ENCODE data around the gene STK38.
A peak's percentile ranks its signal among the peaks of the same experiment; 100 is the strongest.
"Not testable (repeated sequence)": the region's sequence is repeated elsewhere in the genome, so short reads cannot be mapped to it uniquely, and the experiment has no call there.

Gene STK38

GRCh38 chr6:36546920-36547645 is at the start of gene STK38:
Gene STK38, minus strand, starts transcription at chr6:36547479. Its CDS starts 7,277 bp downstream, at chr6:36540202.
- peak; percentile 94 for DNase-seq

GRCh38 chr6:36596356-36596755 is 49.1 kb upstream of the STK38 start:
- DNase-seq, result no peak

GRCh38 chr6:36594816-36595643 is 47.8 kb upstream of the STK38 start:
- no peak for DNase-seq

- DNase-seq, result peak; percentile 99
Observed at GRCh38 chr6:36594029-36594815, 46.9 kb upstream of the STK38 start, which contains the start of gene SRSF3. Gene SRSF3, plus strand, starts transcription at chr6:36594362. Its CDS starts 2,401 bp downstream, at chr6:36596763.

DNA sequence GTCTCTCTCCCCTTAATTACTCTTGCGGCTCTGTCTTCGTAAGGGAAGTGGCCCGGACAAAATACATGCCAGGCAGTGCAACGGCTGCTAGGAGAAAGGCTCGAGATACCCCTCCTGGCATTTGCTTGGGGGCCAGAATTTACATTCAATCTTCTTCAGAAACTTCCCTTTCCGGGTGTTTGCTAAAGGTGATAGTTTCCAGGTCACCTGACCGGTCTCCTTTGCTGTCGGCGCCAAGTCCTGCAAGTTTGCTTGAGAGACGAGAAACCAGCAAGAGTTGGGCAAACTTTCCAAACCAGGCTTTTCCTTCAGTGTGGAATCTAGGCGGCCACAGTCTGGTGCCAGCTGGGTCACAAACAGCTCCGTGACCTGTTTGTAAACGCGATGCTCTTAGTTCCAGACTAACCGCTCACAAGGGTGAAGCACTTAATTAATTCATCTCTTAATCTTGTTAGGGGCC is 46.3 kb upstream of the STK38 start:
- DNase-seq, result peak; percentile 64

DNA sequence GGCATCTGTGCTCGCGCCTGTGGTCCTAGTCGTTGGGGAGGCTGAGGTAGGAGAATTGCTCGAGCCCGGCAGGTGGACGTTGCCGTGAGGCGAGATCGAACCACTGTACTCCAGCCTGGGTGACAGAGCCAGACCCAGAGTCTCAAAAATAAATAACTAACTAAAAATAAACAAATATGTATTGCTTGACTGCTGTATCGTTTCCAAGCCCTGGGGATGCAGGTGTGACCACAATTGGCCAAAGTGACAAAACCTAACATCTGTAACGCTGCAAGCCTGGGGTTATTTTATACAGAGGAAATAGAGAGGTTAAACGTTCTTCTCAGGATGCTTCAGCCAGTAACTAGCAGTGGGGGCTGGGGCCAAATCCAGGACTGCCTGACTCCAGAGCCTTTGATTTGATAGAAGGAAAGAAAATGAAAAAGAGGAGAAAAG is 45.0 kb upstream of the STK38 start:
- DNase-seq, result peak; percentile 34

DNA sequence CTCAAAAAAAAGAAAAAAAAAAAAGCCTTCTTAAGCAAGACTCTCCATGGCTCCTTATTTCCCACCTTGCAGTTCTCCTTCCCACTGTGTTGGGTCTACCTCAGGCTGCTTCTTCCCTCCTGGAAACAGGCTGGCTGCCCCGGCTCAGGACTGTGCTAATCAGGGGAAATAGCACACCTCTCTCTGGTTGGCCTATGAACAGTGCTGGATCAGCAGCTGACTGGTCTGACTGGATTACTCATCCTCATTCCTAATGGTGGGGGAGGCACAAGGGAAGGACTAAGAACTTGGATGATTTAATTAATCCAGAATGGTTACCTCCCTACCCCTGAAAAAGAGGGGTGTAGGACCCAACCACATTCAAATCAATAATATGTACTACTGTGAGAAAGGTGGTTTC is 43.0 kb upstream of the STK38 start:
- DNase-seq, result no peak

DNA sequence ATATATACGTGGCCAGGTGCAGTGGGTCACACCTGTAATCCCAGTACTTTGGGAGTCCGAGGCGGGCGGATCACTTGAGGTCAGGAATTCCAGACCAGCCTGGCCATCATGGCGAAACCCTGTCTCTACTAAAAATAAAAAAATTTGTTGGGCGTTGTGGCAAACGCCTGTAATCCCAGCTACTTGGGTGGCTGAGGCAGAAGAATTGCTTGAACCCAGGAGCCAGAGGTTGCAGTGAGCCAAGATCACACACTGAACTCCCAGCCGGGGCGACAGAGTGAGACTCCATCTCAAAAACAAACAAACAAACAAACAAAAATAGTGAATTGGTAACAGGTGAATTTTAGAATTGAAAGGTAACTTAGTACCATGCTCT is 41.7 kb upstream of the STK38 start:
- not testable (repeated sequence) for DNase-seq

- DNase-seq, result no peak
Observed at GRCh38 chr6:36586606-36587005, 39.3 kb upstream of the STK38 start.

DNA sequence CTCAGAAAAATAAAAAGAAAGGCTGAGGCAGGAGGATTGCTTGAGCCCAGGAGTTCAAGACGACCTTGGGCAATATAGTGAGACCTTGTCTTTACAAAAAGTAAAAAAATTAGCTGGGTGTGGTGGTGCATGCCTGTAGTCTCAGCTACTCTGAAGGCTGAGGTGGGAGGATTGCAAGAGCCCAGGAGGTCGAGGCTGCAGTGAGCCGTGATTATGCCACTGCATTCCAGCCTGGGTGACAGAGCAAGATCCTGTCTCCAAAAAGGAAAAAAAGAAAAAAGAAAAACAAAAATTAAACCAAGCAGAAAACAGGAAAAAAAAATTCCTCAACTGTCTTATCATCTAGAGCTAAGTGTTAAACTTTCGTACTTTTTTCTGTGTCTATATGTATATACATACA is 34.4 kb upstream of the STK38 start:
- no peak for DNase-seq

- no peak for DNase-seq
Observed at GRCh38 chr6:36580184-36580526, 32.9 kb upstream of the STK38 start.

DNA sequence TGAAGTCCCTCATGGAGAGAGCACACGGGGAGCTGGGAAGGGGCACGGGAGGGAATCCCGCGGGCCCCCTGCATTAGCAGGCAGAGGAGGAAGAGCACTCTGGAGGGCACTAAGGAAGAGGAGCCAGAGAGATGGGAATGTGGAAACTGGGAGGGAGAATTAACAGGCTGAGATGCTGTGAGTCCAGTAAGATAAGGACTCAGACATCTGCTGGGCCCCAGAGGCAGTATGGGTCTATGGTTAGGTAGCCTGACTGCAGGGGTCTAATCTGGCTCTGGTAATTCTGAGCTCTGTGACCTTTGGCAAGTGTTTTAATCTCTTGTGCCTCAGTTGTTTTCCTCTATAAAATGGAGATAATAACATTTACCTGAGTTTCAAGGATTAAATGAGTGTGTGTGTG is 31.2 kb upstream of the STK38 start:
- DNase-seq, result no peak

GRCh38 chr6:36578030-36578429 is 30.8 kb upstream of the STK38 start:
- DNase-seq, result no peak

GRCh38 chr6:36577301-36577700 is 30.0 kb upstream of the STK38 start:
- DNase-seq, result no peak

GRCh38 chr6:36576578-36576977 is 29.3 kb upstream of the STK38 start:
- no peak for DNase-seq

GRCh38 chr6:36574679-36575078 is 27.4 kb upstream of the STK38 start:
- DNase-seq, result no peak

GRCh38 chr6:36572353-36573311 is 25.4 kb upstream of the STK38 start:
- not testable (repeated sequence) for DNase-seq

- no peak for DNase-seq
Observed at GRCh38 chr6:36571122-36572043, 24.1 kb upstream of the STK38 start.

DNA sequence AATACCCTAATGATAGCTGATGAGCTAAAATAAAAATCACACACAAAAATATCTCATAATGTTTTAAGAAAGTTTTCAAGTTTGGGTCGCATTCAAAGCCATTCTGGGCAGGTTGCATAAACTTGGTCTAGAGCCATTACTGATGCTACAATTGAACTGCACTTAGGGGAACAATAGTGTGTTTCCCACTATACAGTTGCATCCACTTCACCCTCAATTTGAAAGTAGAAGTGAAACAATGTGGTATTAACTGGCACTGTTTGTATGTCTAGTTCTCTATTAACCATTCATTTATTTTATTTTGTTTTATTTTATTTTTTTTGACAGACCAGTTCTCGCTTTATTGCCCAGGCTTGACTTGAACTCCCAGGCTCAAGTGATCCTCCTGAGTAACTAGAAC is 23.0 kb upstream of the STK38 start:
- no peak for DNase-seq

GRCh38 chr6:36566418-36566905 is 19.2 kb upstream of the STK38 start:
- DNase-seq, result no peak

- no peak for DNase-seq
Observed at GRCh38 chr6:36563928-36564284, 16.6 kb upstream of the STK38 start.
